ENCODE measurements around the gene MOSPD3. TPM values are rescaled to one million over a fixed set of nuclear protein-coding genes. Genes with fewer than 3 reads are reported as not detected.
A peak's percentile ranks its signal among the peaks of the same experiment; 100 is the strongest.

MOSPD3 gene
- total RNA-seq, 1 donor from 2014 or later = 3.0 TPM

DNA sequence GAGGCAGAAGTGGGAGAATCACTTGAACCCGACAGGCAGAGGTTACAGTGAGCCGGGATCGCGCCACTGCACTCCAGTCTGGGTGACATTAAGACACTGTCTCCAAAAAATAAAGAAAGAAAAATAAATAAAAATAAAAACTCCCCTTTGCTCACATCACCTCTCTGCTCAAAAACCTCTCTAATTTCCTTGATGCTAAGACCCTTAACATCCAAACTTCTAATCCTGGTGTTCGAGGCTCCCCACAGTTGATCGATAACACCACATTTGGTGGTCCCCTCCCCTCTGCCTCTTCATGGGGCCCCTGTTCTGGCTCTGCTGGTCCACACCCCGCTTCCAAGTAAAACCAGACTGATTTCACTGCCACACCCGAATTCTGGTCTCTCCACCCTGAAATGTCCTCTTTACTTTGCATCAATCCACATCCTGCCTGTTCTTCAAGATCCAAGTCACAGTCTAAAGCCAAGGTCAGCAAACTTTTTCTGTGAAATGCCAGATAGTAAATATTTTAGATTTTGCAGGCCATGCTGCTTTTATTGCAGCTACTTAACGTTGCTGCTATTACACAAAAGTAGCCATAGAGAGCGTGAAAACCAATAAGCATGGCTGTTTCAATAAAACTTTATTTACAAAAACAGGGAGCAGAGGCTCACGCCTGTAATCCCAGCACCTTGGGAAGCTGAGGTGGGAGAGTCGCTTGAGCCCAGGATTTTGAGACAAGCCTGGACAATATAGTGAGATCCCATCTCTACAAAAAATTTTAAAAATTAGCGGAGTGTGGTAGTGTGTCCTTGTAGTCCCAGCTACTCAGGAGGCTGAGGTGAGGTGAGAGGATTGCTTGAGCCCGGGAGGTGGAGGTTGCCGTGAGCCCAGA lies 11.8 kb downstream of the MOSPD3 start:
- Histone ChIP-seq H3F3A (ENCODE audit: low read depth) (no peaks in the 10 kb centered on the region), H2AFZ (replicated peaks) (no peak overlapping the region), H3K4me3 (no peak overlapping the region), H3K27ac (no peak overlapping the region), H3K4me2 (no peak overlapping the region), H3K79me2 (ENCODE audit: low read depth) (no peaks in the 10 kb centered on the region), H3K9me3 (ENCODE audit: low read depth) (no peaks in the 10 kb centered on the region), H3K9ac (no peak overlapping the region), H3K4me1 (no peaks in the 10 kb centered on the region), H3K36me3 (no peaks in the 10 kb centered on the region), H4K20me1 (ENCODE audit: low read depth) (no peaks in the 10 kb centered on the region), H3K27me3 (peaks cover 28% of the 10 kb centered on the region)
- TF ChIP-seq EZH2phosphoT487 (IDR thresholded peaks at IDR 0.05) (no peak), EZH2 (IDR thresholded peaks at IDR 0.05) (no peak)
- TF ChIP-seq, protein P1, sequence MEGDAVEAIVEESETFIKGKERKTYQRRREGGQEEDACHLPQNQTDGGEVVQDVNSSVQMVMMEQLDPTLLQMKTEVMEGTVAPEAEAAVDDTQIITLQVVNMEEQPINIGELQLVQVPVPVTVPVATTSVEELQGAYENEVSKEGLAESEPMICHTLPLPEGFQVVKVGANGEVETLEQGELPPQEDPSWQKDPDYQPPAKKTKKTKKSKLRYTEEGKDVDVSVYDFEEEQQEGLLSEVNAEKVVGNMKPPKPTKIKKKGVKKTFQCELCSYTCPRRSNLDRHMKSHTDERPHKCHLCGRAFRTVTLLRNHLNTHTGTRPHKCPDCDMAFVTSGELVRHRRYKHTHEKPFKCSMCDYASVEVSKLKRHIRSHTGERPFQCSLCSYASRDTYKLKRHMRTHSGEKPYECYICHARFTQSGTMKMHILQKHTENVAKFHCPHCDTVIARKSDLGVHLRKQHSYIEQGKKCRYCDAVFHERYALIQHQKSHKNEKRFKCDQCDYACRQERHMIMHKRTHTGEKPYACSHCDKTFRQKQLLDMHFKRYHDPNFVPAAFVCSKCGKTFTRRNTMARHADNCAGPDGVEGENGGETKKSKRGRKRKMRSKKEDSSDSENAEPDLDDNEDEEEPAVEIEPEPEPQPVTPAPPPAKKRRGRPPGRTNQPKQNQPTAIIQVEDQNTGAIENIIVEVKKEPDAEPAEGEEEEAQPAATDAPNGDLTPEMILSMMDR (IDR thresholded peaks at IDR 0.05) = no peak
- H3K4me3 Mint-ChIP-seq = no peak overlapping the region
- no peaks in the 10 kb centered on the region for H3K9me3 Mint-ChIP-seq
- H3K27ac Mint-ChIP-seq = peak overlapping the region; percentile 13
- peaks cover 18% of the 10 kb centered on the region for H3K27me3 Mint-ChIP-seq (ENCODE audit: insufficient read depth, low read depth)
- H3K4me1 Mint-ChIP-seq = peaks cover 14% of the 10 kb centered on the region
- no peaks in the 10 kb centered on the region for H3K36me3 Mint-ChIP-seq
- DNase-seq (ENCODE audit: low spot score) = no peak

- no peaks in the 10 kb centered on the region for H3K79me2 ChIP-seq (ENCODE audit: low read depth)
- H3K9ac ChIP-seq = no peak overlapping the region
- Mint-ChIP-seq H3K27me3 (ENCODE audit: insufficient read depth, low read depth) (peaks cover 24% of the 10 kb centered on the region), H3K4me1 (peaks cover 14% of the 10 kb centered on the region), H3K36me3 (no peaks in the 10 kb centered on the region), H3K27ac (no peak overlapping the region), H3K9me3 (no peaks in the 10 kb centered on the region), H3K4me3 (peak overlapping the region; percentile 72)
- TF ChIP-seq EZH2 (IDR thresholded peaks at IDR 0.05) (no peak), EZH2phosphoT487 (IDR thresholded peaks at IDR 0.05) (no peak)
- TF ChIP-seq, protein P1 (IDR thresholded peaks at IDR 0.05) = no peak
- no peaks in the 10 kb centered on the region for H4K20me1 ChIP-seq (ENCODE audit: low read depth)
- no peaks in the 10 kb centered on the region for H3K36me3 ChIP-seq
- no peak overlapping the region for H3K27ac ChIP-seq
- H3K9me3 ChIP-seq (ENCODE audit: low read depth) = no peaks in the 10 kb centered on the region
- H3K4me3 ChIP-seq = peak overlapping the region; percentile 43
- no peak overlapping the region for H2AFZ ChIP-seq (replicated peaks)
- H3K4me1 ChIP-seq = no peaks in the 10 kb centered on the region
- H3F3A ChIP-seq (ENCODE audit: low read depth) = no peaks in the 10 kb centered on the region
- H3K4me2 ChIP-seq = peak overlapping the region; percentile 76
- no peak for DNase-seq (ENCODE audit: low spot score)
- peaks cover 28% of the 10 kb centered on the region for H3K27me3 ChIP-seq
Observed at GRCh38 chr7:100626055-100626454, 13.7 kb downstream of the MOSPD3 start.

DNA sequence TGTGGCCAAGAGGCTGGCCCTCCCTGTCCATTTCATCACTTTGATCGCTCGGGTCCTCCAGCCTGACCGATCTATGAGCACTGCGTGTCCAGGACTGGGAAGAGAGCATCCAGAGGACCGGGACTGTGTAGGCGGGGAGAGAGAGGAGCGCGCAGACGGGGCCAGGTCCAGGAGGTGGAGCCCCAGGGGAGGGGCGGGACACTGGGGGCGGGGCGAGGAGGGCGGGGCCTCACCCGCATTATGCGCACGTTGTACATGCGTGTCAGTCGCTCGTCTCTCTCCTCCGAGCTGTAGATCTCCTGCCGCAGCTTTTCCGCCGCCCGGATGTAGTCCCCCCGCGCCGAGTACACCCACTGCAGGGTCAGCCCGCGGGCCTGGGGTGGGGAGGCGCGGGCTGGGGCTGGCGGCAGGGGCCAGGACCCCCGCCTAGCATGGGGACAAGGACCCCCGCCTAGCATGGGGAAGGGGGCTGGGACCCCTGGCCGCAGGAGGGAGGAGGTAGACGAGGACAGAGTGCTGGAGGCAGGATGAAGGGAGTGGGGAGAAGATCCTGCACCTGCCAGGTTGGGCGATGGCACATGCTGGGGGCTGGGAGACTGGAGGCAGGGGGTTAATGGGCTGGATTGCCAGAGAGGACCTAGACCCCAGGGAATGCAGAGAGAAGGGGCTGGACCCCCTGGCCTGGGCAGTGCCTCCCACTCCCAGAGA lies 14.3 kb downstream of the MOSPD3 start:
- H3K27me3 Mint-ChIP-seq (ENCODE audit: insufficient read depth, low read depth) = peaks cover 25% of the 10 kb centered on the region
- H3K4me2 ChIP-seq = peak overlapping the region; percentile 76
- H3K4me3 Mint-ChIP-seq = peak overlapping the region; percentile 72
- DNase-seq (ENCODE audit: low spot score) = peak; percentile 89
- no peaks in the 10 kb centered on the region for H3K9me3 Mint-ChIP-seq
- TF ChIP-seq EZH2phosphoT487 (IDR thresholded peaks at IDR 0.05) (no peak), EZH2 (IDR thresholded peaks at IDR 0.05) (no peak)
- TF ChIP-seq, protein P1 (IDR thresholded peaks at IDR 0.05) = no peak
- H3K27ac ChIP-seq = no peak overlapping the region
- H3K36me3 ChIP-seq = no peaks in the 10 kb centered on the region
- H2AFZ ChIP-seq (replicated peaks) = no peak overlapping the region
- peak overlapping the region; percentile 43 for H3K4me3 ChIP-seq
- H3K79me2 ChIP-seq (ENCODE audit: low read depth) = no peaks in the 10 kb centered on the region
- H3K27ac Mint-ChIP-seq = no peak overlapping the region
- no peaks in the 10 kb centered on the region for H3F3A ChIP-seq (ENCODE audit: low read depth)
- H4K20me1 ChIP-seq (ENCODE audit: low read depth) = no peaks in the 10 kb centered on the region
- H3K36me3 Mint-ChIP-seq = no peaks in the 10 kb centered on the region
- no peaks in the 10 kb centered on the region for H3K9me3 ChIP-seq (ENCODE audit: low read depth)
- no peak overlapping the region for H3K9ac ChIP-seq
- no peaks in the 10 kb centered on the region for H3K4me1 ChIP-seq
- H3K27me3 ChIP-seq = peaks cover 31% of the 10 kb centered on the region
- peaks cover 14% of the 10 kb centered on the region for H3K4me1 Mint-ChIP-seq
